SK-N-SH treated with all-trans-retinoic acid at 6 μM for 48 hours (cell line): ENCODE data around the gene GAREM1.

Experiments used
- ATAC-seq: fragments of 200-7000 bp; cut with Tn5 transposase; 3 replicates; pipeline ENCODE4 v1.9.1; 2020; ENCODE audit warnings: mild to moderate bottlenecking, moderate library complexity
- ARNTL ChIP-seq: fragments of 450-650 bp; formaldehyde crosslinking; IDR thresholded peaks from 2 replicates; pipeline ENCODE4 v1.5.0; 2020; ENCODE audit warnings: low read depth, mild to moderate bottlenecking, moderate library complexity, borderline replicate concordance
- BACH2 ChIP-seq: fragments of 250-450 bp; sonication (Bioruptor Pico); IDR thresholded peaks from 2 replicates; pipeline ENCODE4 v1.9.0; 2021; ENCODE audit warnings: mild to moderate bottlenecking, borderline replicate concordance
- CSDC2 ChIP-seq: fragments of 250-450 bp; sonication (Bioruptor Pico); IDR thresholded peaks from 2 replicates; pipeline ENCODE4 v1.5.0; 2020; ENCODE audit warnings: mild to moderate bottlenecking, moderate library complexity
- CSRNP3 ChIP-seq: fragments of 250-450 bp; sonication (Bioruptor Pico); IDR thresholded peaks from 2 replicates; pipeline ENCODE4 v1.5.1; 2021; ENCODE audit warnings: mild to moderate bottlenecking, moderate library complexity
- GLIS3 ChIP-seq: fragments of 250-450 bp; sonication (Bioruptor Pico); IDR thresholded peaks from 2 replicates; pipeline ENCODE4 v1.5.0; 2020; ENCODE audit warnings: mild to moderate bottlenecking, moderate library complexity
- ISL1 ChIP-seq: fragments of 250-450 bp; sonication (Bioruptor Pico); IDR thresholded peaks from 2 replicates; pipeline ENCODE4 v2.1.2; 2022; ENCODE audit warnings: mild to moderate bottlenecking, moderate library complexity
- OSR1 ChIP-seq: fragments of 250-450 bp; sonication (Bioruptor Pico); IDR thresholded peaks from 2 replicates; pipeline ENCODE4 v1.8.0; 2022; ENCODE audit warnings: moderate library complexity, mild to moderate bottlenecking, inconsistent platforms
- PPARA ChIP-seq: fragments of 250-450 bp; sonication (Bioruptor Pico); IDR thresholded peaks from 2 replicates; pipeline ENCODE4 v1.5.0; 2020; ENCODE audit warnings: mild to moderate bottlenecking, borderline replicate concordance
- RARB ChIP-seq: fragments of 250-450 bp; sonication (Bioruptor Pico); IDR thresholded peaks from 2 replicates; pipeline ENCODE4 v1.8.0; 2021; ENCODE audit warnings: mild to moderate bottlenecking, moderate library complexity
- TCF4 ChIP-seq: fragments of 250-450 bp; sonication (Bioruptor Pico); IDR thresholded peaks from 2 replicates; pipeline ENCODE4 v1.8.0; 2021; ENCODE audit warnings: mild to moderate bottlenecking, moderate library complexity, borderline replicate concordance
- TSHZ2 ChIP-seq: fragments of 250-450 bp; sonication (Bioruptor Pico); IDR thresholded peaks from 2 replicates; pipeline ENCODE4 v1.5.0; 2020; ENCODE audit warnings: mild to moderate bottlenecking, moderate library complexity
- ZFP3 ChIP-seq: fragments of 250-450 bp; sonication (Bioruptor Pico); IDR thresholded peaks from 2 replicates; pipeline ENCODE4 v1.5.0; 2020; ENCODE audit warnings: mild to moderate bottlenecking, moderate library complexity
- ZFP30 ChIP-seq: fragments of 450-650 bp; formaldehyde crosslinking; IDR thresholded peaks from 2 replicates; pipeline ENCODE4 v1.5.0; 2022; ENCODE audit warnings: mild to moderate bottlenecking, moderate library complexity
- ZNF565 ChIP-seq: fragments of 450-650 bp; formaldehyde crosslinking; conservative IDR thresholded peaks from 2 replicates; pipeline ENCODE4 v1.5.0; 2020; ENCODE audit warnings: low read depth, mild to moderate bottlenecking, moderate library complexity
- ZNF70 ChIP-seq: fragments of 450-650 bp; formaldehyde crosslinking; IDR thresholded peaks from 2 replicates; pipeline ENCODE4 v1.5.0; 2020; ENCODE audit warnings: mild to moderate bottlenecking, moderate library complexity
- ZNF8 ChIP-seq: fragments of 450-650 bp; formaldehyde crosslinking; IDR thresholded peaks from 2 replicates; pipeline ENCODE4 v1.5.0; 2020; ENCODE audit warnings: mild to moderate bottlenecking, moderate library complexity
- TF ChIP-seq, protein P1 (sequence below): fragments of 250-450 bp; sonication (Bioruptor Pico); IDR thresholded peaks from 2 replicates; pipeline ENCODE4 v1.5.1; 2020; ENCODE audit warnings: low read depth, mild to moderate bottlenecking, moderate library complexity
- TF ChIP-seq, protein P2 (sequence below): fragments of 250-450 bp; sonication (Bioruptor Pico); IDR thresholded peaks from 2 replicates; pipeline ENCODE4 v1.8.0; 2020; ENCODE audit warnings: mild to moderate bottlenecking, moderate library complexity, borderline replicate concordance

The GAREM1 gene

DNA sequence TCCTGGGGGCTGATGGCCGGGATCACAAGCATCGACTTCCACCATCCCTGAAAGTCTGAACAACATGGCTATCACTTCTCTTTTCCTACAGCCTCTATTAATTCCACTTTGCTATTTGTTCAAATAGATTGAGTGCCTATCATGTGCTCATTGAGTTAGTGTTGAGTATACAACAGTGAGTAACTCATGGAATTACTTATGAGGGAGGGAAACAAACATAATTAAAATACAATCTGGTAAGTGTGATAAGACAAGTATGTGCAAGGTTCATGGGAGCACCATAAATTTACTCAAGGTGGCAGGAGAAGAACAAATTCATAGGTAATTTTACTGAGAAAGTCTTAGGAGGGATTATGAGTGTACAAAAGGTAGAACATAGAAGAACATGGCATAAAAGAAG is 194.4 kb downstream of the GAREM1 start:
- no peak for TF ChIP-seq TSHZ2
- TF ChIP-seq BACH2 = no peak
- TF ChIP-seq, protein P1, sequence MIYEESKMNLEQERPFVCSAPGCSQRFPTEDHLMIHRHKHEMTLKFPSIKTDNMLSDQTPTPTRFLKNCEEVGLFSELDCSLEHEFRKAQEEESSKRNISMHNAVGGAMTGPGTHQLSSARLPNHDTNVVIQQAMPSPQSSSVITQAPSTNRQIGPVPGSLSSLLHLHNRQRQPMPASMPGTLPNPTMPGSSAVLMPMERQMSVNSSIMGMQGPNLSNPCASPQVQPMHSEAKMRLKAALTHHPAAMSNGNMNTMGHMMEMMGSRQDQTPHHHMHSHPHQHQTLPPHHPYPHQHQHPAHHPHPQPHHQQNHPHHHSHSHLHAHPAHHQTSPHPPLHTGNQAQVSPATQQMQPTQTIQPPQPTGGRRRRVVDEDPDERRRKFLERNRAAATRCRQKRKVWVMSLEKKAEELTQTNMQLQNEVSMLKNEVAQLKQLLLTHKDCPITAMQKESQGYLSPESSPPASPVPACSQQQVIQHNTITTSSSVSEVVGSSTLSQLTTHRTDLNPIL (CRISPR knock-in tag) = no peak
- TF ChIP-seq ZNF70 (CRISPR knock-in tag) = no peak
- no peak for TF ChIP-seq ZFP30 (CRISPR knock-in tag)
- TF ChIP-seq CSRNP3 (CRISPR knock-in tag) = no peak
- TF ChIP-seq, protein P2, sequence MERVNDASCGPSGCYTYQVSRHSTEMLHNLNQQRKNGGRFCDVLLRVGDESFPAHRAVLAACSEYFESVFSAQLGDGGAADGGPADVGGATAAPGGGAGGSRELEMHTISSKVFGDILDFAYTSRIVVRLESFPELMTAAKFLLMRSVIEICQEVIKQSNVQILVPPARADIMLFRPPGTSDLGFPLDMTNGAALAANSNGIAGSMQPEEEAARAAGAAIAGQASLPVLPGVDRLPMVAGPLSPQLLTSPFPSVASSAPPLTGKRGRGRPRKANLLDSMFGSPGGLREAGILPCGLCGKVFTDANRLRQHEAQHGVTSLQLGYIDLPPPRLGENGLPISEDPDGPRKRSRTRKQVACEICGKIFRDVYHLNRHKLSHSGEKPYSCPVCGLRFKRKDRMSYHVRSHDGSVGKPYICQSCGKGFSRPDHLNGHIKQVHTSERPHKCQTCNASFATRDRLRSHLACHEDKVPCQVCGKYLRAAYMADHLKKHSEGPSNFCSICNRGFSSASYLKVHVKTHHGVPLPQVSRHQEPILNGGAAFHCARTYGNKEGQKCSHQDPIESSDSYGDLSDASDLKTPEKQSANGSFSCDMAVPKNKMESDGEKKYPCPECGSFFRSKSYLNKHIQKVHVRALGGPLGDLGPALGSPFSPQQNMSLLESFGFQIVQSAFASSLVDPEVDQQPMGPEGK (CRISPR knock-in tag) = no peak
- no peak for TF ChIP-seq PPARA
- TF ChIP-seq GLIS3 (CRISPR knock-in tag) = no peak
- no peak for TF ChIP-seq TCF4 (CRISPR knock-in tag)
- TF ChIP-seq ZNF8 (CRISPR knock-in tag) = no peak
- no peak for TF ChIP-seq RARB
- TF ChIP-seq ZFP3 = no peak
- no peak for TF ChIP-seq ZNF565 (CRISPR knock-in tag)
- TF ChIP-seq OSR1 = no peak
- no peak for TF ChIP-seq ISL1
- ATAC-seq = no peak

- TF ChIP-seq OSR1 (no peak), ZFP3 (no peak)
- ATAC-seq = no peak
Measured at GRCh38 chr18:32275221-32275620, 195.5 kb downstream of the GAREM1 start.

- TF ChIP-seq GLIS3 (CRISPR knock-in tag) (no peak), OSR1 (no peak), ISL1 (no peak), RARB (no peak), CSRNP3 (CRISPR knock-in tag) (no peak), CSDC2 (CRISPR knock-in tag) (no peak), ZNF565 (CRISPR knock-in tag) (no peak), ZNF8 (CRISPR knock-in tag) (no peak), ARNTL (CRISPR knock-in tag) (no peak), BACH2 (no peak), TSHZ2 (no peak)
- TF ChIP-seq, protein P2 (CRISPR knock-in tag) = no peak
- TF ChIP-seq, all 23 proteins: peak for 0
- no peak for ATAC-seq
Measured at GRCh38 chr18:32274307-32274706, 196.4 kb downstream of the GAREM1 start.
